Activated CD4-positive, alpha-beta T cell treated with anti-CD3 and anti-CD28 coated beads for 4 hours (primary cell): ENCODE measurements around the gene LIM2.

Experiments used
- DNase-seq, 2 donors: peaks; one replicate each; pipeline ENCODE4 v3.0.0-alpha.2; 2020

Gene LIM2

DNA sequence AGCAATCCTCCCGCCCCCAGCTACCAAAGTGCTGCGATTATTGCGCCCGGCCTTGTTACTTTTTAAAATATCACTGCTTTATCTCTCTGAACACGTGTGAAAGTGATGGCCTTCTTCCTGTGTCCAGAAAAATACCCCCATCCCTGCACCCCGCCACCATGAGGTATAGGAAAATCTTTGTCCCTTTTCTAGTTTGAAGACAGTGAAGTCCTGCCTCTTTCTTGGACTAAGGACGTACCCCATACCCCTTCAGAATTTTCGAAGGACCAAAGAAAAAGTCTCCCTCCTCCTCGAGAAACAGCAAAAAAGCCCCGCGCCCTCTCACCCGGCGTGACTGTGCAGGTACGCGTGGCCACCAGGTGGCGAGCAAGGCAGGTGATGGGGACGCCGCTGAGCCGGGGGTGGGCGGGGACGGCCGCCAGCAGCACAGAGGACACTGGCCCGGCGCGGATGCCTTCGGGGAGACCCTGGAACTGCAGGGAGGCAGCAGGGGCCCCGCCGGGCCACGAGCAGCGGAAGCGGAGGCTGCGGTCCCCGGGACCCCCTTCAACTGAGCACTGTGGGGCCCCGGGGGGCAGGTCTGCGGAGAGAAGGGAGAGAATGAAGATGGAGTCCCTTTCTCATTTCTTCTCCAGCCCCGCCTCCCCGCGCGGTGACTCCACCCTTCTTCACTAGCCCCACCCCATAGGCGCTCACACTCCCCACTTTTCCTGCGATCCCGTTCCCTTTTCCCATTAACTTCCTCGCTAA is 49.0 kb downstream of the LIM2 start:
- DNase-seq, result peak; percentile 86

DNA sequence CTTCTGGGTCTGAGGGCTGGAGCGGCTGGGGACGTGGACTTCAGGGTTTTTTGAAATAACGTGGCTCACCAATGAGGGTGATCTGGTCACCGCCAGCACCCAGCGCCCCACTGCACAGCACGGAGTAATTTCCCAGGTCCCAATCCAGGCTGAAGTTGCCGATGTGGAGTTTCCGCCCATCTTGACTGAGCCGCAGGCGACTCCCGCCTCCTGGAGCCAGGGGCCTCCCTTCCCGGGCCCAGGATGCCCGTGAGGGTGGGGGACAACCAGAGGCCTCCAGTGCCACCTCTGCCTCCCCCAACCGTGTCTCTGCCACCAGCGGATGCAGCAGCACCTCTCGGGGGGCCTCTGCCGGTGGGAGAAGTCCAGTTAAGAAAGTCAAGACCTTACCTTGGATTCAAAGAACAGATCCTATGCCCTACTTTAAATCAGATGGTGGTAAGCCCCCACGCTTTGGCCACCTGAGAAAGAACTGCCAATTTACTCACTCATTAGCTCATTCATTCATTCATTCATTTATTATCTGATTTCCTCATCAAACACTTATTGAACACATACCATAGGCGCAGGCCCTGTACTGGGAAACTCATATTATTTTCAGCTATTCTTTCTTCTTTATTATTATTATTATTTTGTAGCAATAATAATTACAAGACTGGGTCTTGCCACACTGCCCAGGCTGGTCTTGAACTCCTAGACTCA is 49.8 kb downstream of the LIM2 start:
- no peak for DNase-seq

DNA sequence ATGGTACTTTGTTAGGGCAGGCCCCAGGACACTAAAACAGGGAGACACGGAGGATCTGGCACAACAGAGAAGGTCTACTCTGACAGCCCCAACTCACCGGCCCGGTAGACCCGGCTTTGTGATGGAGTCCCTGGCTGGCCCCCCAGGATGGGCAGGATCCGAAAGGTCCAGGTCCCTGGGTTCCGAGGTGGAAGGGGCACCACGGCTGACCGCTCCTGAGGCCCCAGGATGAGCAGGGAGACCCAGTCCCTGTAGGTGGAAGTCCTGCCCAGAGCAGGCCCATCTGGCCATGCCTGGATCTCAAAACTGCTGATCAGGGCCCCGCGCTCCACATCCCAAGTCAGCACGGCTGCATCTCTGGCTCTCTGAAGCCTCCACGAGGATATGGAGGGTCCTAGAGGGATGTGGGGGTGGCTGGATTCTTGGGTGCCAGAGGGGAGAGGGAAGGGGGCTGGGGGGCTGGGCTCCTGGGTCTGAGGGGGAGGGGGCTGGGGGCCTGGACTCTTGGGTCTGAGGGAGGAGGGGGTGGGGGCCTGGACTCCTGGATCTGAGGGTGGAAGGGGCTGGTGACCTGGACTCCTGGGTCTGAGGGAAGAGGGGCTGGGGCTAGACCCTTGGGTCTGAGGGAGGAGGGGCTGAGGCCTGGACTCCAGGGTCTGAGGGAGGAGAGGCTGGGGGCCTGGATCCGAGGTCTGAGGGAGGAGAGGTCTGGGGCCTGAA is 50.5 kb downstream of the LIM2 start:
- no peak for DNase-seq

DNA sequence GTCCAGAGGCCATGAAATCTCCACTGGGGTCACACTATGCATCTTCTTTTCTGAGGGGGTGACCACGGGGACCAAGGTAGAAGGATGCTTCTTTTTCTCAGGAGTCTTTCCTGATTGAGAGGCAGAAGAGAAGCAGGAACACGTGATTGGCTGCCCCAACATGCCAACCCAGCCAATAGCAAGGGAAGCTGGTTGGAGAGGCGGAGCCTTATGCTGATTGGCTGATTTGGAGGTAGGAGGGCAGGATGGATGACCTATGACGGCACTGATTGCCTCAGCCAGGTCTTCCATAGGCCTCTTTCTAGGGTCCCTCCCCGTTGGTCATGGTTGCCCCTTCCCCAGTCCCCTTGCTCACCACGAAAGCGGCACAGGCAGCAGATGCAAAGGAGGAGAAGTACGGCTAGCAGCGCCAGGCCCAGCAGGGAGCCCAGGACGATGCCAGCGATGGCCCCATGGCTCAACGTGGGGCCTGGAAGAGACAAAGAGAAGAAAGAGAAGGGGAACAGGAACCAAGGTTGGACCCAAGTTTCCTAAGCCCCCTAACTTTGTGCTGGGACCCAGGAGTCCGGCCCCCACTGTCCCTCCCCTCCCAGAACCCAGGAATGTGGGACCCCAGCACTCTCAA is 53.8 kb downstream of the LIM2 start:
- DNase-seq, result no peak

DNA sequence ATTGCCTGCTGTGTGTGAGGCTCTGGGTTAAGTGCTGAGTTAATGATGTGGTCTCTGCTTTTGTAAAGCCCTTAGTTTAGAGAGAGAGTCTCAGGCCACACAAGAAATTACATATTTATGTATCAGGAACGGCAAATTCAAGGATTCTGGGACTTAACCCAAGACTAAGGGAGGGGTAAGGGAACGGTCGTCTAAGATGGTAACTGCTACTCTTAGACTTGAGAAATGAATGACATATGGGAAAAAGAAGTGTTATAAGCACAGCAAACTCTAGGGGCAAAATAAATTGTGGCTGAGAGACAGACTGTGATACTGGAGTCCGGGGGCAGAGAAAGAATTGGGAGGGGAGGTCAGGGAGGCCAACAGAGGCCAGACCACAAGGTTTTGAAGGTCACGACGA is 56.1 kb downstream of the LIM2 start:
- no peak for DNase-seq

DNA sequence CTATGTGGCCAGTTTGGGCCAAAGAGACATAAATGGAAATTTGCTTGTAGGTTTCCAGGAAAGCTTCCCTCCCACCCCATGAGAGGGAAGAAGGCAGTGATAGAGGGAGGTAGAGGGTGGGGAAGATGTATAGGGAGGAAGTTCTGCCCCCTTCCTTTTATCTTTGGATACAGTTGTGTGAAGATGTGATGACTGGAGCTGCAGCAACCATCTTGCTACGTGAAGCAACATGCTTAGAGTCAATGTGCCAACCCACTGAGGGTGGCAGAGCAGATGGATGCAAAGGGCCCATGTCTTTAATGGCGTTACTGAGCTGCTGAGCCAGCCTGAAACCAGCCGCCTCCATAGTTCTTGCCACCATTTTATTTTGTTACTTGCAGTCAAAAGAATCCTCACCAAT is 56.6 kb downstream of the LIM2 start:
- no peak for DNase-seq

DNA sequence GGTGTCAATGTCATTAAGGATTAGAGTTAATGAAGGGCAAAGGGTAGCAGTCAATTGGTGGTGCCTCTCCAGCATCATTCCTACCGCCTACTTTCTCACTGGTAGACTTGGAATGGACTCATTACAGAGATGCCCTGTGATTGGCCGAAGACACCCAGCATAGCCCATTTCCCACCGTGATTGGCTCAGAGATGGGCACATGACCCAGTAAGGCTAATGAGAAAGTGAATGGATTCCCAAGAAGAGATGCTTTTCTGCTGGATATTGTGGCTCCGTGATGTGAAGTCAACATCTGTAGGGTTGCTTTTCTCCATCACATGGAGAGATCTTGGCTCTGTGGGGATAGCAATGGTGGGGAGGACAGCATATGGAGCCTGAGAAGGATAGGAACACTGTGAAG is 57.4 kb downstream of the LIM2 start:
- no peak for DNase-seq
